Measurements from ENCODE around the gene PEX10.

The PEX10 gene

DNA sequence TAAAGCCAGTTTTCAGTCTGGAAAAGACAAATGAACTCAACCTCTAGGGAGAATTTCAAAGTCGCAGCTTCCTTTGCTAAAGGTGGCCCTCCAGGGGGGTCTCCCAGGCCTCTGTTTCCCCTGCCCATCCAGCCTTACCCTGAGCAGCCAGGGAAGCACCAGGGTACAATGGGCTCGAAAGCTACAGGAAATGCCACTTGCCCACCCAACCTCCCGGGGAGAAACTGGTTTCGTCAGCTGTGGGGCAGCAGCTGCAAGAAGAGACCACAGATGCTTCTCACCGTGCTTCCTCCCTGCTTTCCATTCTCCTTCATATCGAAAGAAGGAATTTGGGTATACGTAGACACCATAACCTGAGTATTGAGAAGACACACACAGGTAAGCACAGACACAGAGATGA, 22.7 kb downstream of the PEX10 start:
- DNase-seq (ENCODE audit: low read depth in 2 of 2, low spot score in 1 of 2): no peak

DNA sequence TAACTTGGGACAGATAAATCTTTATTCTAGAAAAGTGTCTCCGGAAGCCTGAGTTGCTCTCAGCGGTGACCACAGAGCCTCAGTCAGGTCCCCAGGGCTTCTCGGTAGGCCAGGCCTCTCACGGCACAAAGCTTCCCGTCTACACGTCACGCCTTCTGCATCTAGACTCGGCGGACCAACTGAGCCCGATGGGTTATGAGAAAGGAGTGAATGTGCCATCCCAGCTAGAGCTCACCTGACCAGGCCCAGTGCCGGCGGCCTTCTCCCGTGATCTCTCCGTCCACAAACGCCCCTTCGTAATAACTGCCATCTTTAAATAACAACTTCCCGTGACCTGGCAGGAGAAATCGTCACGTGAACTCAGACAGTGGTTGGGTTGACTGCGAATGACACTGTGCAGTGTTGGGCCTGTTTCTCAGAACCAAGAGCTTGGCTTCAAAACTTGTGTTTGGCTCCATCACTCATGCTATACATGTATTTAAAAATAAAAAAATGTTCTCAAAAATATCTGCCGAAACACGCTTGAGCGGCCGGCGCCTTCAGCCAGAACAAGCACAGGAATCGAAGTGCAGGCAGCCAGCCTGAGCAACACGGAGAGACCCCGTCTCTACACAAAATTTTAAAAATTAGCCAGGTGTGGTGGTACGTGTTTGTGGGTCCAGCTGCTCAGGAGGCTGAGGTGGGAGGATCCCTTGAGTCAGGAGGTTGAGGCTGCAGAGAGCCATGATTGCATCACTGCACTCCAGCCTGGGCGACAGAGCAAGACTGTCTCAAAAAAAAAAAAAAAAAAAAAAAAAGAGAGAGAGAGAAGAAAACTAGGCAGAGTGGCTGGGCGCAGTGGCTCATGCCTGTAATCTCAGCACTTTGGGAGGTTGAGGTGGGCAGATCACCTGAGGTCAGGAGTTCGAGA, 24.1 kb downstream of the PEX10 start:
- no peak for DNase-seq (ENCODE audit: low read depth in 2 of 2, low spot score in 1 of 2)

DNA sequence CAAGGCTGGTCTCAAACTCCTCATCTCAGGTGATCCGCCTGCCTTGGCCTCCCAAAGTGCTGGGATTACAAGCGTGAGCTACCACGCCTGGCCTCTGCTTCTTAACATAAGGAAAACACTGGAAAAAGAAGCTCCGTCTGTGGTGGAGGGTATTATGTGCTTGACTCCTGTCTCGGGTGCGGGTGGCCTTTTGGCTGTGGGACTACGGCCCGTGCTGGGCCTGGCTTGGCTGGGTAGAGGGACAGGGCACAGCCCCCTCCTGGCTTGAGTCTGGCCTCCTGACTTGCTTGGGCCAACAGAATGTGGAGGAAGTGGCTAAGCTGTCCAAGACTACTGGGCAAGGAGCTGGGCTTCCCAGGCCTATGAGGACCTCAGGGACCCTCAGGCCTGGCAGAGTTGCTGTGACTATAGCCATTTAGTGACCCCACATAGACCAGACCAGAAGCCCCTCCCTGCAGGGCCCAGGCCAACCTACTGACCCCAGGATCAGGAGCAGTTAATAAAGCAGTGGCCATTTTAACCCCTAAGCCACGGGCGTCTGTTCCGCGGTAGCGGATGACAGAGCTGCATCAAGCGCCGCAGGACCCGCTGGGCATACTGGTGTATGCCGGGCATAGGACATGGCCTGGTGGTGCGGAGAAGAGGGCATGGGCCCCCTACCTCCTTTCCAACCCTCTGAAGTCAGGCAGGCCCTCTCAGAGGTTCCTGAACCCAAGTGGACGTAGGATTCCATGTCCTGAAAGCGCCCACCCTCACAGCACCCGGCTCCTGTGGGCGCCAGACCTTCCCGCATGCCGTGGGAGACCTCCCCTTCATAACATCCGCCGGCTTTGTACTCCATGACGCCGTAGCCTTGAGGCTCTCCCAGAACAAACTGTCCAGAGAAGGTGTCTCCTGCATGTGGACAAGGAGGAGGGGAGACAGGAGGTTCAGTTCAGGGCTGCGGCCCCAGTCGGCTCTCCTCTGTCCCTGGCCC, 25.4 kb downstream of the PEX10 start:
- DNase-seq (ENCODE audit: low read depth in 2 of 2, low spot score in 1 of 2): no peak

DNA sequence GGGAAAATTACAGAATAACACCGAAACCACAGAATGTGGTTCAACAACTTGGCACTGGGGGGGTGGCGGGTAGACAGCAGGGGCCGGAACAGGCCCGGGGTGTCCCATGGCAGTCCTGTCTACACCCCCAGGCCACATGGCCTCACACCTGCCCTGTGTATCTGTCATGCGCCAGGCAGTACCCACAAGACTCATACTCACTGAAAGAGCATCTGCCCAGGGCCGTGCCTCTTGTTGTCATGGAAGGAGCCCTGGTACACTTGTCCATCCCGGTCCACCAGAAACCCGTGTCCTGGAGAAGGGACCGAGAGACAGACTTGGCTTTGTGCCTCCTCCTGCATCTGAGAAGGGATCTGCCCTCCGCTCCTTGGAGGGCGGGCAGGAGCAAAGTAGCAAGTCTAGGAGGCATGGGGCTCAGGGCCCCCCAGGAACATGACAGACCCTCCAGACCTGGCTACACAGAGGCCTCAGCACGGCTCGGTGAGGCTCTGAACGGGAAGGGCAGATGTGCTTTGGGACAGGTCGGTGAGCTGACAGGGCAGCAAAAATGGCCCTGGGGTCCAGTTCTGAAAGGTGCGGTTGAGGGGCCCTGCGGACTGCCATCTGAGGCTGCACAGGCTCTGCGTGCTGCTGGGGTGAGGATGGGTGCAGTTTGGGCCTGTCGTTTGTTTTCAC, 26.6 kb downstream of the PEX10 start:
- no peak for DNase-seq (ENCODE audit: low read depth in 2 of 2, low spot score in 1 of 2)

DNA sequence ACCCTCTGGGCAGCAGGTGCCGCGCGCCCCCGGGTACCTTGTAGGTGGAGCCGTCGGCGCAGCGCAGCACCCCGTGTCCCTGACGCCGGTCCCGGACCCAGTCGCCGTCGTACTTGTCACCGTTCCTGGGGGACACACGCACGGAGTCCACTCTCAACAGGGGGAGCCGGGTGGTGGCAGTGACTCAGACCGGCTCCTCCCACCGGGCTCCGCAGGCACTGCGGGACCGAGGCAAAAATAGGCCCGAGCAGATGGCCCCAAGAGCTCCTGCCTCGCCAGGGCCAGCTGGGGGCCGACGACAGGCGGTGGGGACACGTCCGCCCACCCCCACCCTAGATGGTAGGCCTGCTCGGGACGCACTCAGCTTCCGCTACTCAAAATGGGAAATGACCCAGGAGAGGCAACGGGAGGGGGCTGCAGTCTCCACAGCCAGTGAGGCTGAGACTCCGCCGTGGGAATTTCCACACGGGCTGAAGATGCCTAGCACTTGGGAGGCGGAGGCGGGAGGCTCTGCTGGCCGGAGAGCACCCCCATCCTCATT, 27.4 kb downstream of the PEX10 start:
- DNase-seq (ENCODE audit: low read depth in 2 of 2, low spot score in 1 of 2): no peak

DNA sequence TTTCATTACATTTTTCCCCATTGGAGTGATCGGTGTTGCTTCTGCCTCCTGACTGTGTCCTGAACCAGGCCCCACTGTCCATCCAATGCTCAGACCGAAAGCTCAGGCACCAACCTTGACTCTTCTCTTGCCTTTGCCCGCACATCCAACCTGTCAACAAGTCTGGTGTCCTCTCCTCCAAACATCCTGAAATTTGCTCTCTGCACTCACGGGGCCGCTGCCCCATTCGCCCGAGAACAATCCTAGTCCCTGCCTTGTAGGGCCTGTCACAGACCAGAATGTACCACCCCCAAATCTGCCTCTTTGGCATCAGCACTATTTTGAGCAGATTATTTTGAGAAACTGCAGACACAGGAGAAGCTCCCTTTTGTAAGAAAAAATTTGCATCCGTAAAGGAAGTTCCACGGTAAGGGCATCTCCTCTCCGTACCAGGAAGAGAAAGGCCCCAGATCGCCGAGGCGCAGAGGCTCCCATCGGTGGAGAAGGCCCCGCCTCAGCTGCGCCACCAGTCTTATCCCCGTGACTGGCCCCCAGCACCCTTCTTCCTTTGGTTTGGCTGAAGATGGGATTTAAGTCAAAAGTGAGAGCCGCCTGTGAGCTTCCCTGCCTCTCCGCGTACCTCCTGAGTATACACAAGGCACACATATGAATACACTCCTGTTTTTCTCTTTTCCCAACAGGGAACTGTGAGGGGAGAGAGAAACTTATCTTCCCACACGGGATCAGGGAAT, 28.1 kb downstream of the PEX10 start:
- no peak for DNase-seq (ENCODE audit: low read depth in 2 of 2, low spot score in 1 of 2)

DNA sequence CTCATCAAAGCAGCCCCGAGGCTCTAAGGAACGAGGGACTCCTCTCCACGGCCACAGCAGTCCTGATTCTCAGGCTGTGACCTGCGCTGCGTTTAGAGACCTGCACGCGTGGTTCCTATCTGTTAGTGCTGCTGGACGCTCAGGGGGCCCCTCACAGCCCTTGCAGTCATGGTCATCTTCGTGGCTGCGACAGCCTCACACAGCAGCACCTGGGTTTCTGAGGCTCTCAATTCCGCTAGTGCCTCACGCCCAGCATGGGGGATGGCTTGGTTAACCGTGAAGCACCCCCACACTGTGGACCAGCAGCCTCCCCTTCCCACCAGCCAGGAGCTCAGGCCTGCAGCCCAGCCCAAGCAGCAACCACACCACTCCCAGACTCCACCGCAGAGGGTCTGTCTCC, 28.8 kb downstream of the PEX10 start:
- no peak for DNase-seq (ENCODE audit: low read depth in 2 of 2, low spot score in 1 of 2)

DNA sequence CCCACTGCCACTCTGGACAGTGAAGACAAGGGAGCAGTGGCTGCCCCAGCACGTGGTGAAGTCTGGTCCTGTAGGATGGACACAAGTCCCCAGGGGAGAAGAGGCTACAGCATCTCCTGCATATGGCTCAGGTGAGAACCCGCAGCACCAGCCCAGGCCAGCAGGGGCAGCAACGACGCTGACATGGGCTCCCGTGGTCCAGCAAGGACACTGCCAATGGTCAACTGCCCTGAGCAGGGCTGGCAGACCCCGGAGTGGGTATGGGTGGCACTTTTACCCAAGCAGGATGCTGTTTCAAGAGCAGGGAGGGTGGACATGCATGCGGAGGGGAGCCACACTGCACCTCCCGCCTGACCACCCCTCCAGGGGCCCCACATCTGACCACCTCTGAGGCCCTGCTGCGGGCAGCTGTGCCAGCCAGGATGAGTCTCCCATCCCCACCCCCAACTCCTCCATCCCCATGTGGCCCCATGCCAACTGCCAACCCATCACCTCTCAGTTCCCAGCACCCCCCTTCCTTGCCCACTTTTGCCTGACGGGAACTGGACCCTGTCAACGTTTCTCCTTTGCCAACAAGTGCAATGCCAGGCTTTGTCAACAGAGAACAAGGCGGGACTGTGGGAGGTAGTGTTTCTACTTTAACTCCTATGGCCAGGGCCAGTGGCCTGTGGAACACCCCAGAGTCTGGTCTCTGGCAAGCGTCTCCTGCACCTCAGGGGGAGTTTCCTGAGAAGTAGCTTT, 29.6 kb downstream of the PEX10 start:
- no peak for DNase-seq (ENCODE audit: low read depth in 2 of 2, low spot score in 1 of 2)

DNA sequence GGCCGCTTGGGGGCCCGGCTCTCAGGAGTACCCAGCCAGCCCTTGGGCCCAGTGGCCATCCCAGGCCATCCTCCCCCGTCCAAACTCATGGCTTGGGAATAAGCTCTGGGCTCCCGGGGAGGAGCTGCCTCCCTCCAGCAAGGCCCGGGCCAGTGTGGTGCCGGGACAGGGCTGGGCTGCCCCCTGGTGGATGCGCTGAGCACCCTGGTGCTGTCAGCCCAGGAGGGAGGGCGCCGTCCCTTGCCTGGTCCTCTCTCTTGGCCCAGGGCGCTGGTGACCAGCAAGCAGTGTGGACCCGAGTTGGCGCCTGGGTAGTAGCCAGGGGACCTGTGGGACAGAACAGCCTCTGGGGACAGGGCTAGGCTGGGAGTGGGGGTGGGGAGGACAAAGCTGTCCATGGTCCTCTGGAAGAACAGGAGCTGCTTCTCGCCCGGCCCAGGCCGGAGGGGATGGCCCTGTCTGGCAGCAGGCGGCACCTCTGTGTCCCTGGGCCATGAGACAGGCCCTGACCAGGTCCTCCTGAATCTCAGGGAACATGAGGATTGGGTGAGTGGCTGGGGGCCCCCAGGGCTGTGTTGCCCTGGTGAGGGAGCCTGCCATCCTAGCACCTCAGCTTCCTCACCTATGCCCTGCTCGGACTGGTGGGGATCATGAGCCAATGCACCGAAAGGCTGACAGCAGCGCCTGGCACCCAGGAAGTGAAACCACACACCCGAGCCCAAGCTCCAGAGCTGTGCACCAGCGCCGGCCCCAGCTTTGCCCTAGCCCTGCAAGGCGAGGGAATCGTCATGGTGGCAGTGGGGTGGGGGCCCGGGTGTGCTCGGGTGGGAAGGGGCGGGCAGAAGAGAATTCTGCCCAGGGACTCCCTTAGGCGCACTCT, 30.4 kb downstream of the PEX10 start:
- peak; percentile 46 to 62 for DNase-seq (ENCODE audit: low read depth in 2 of 2, low spot score in 1 of 2)

DNA sequence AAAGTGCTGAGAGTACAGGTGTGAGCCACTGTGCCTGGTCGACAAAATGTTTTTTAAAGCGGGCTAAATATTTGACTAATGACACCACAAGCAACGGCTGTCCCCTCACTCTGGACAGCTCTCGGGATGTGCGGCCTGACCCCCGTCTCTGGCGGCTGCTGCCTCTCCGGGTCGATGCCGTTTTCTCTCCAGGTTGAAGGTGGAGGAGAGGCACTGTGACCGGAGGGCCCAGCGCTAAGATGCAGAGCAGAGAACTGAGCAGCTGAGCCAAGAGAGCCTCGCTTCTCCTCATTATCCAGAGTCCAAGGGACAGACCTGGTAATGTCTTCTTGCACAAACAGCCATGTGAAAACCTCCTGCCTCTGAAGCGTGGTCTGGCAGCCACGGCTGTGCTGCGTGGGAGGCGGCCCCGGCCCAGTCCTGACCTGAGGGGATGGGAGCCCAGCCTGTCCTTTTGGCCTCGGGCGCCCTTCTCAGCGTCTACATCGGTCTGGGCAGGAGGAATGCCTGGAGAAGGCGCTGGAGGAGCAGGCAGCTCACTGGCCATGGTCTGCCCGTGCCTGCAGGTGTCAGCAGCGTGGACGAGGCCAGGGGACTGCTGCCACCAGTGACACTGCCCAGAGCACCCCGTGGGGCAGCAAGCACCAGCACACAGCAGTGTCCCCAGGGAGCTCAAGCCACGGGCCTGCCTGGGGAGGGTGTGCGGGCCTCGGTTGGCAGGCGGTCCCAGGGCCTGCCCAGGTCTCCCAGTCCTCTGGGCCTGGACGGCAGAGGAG, 31.4 kb downstream of the PEX10 start:
- no peak for DNase-seq (ENCODE audit: low read depth in 2 of 2, low spot score in 1 of 2)

DNA sequence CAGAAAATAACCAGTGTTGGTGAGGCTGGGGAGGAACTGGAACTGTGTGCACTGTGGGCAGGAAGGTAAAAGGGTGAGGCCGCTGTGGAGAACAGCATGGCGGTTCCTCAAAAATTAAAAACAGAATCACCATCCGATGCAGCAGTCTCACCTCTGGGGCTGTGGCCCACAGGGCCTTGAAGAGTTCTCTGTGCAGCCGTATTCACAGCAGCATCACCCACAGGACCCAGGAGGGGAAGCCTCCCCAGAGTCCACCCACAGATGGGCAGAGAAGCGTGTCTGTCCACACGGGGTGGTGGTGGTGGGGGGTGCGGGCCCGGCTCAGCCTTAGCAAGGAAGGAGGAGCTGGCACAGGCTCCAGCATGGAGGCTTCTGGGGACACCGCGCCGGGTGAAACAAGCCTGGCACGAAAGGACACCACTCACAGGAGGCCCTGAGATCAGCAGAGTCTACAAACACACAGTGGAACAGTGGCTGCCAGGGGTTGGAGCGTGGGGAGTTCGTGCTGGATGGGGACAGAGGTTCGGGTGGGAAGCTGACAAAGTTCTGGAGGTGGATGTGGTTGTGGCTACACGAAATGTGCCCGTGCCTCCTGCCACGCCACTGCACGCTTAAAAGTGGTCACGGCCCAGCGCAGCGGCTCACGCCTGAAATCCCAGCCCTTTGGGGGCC, 32.5 kb downstream of the PEX10 start:
- DNase-seq (ENCODE audit: low read depth in 2 of 2, low spot score in 1 of 2): no peak

DNA sequence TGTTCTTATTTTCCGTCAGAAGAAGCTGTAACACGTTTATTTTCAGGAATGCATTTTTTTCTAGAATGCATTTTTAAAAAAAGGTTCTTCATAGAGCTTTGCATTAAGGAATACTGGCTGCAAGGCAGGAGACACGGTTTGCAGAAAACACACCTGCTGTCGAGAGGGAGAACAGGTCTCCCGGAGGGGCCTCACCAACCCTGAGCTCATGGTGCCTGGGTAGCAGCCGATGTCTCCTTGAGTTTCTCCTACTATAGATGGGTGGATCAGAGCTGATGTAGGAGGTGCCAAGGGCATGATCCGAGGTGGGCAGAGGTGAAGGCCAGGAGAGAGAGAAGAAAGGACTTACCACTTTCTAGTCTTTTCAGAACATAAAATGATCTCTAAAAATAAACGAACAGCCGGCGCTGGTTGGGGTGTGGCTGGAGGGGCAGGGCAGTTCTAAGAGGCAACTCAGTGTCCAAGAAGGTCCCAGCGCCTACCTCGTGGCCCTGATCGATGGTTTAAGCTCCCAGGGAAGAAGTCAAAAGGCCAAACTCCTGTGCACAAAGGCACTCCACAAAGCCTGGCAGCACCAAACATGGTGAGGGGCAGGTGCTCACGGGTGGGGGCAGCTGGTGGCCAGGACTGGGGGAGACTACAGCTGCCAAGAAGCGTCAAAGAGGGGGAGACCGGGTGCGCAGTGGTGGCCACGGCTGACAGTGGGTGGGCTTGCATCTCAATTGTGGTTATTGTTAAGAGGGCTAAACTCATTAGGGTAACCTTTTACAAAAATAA, 33.2 kb downstream of the PEX10 start:
- DNase-seq (ENCODE audit: low read depth in 2 of 2, low spot score in 1 of 2): no peak

DNA sequence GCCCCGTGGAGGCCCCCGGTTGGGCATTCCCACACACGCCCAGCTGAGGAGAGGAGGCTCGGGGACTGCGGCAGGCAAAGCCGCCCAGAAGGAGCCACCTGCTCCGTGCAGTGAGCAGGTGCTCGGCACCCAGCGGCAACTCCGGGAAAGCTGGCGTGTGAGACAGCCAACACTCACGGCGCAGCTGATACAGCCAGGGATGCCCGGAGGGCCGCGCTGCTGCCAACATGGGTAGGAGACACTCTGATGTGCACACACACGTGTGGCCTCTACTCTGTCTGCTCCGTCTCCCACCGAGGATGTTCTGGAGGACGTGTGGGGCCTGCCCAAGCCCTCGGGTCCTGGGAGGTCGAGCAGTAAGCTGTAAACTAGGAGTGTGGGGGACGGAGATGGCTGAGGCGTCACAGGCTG, 33.9 kb downstream of the PEX10 start:
- no peak for DNase-seq (ENCODE audit: low read depth in 2 of 2, low spot score in 1 of 2)

DNA sequence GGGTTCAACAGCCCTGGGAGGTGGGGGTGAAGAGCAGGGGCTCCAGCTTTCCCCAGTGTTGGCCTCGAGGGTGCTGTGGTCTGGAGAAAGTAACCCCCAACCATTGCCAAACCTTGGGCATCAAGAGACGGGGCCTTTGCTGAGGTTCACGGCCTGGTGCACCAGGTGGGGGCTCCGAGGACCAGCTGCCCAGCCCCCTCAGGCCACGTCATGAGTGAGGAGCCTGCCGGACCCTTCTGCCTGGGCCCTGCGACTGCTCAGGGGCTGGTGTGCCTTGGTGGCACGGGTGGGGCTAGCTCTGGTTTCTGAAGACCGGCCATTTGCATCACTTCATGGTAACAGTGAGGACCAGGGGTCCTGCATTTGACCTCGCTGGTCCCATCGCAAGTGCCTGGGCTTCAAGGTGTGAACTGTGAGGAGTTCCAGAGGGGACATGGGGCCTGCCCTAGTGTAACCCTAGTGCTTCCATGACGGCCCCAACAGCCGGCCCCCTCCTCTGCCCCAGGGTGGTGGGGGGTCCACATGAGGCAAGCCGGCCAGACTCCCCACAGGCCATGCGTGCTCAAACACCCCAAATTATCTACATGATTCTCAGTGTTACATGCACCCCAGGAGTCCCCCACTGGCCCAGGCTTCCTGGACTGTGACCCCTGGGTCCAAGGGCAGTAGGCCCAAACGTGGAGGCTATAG, 34.5 kb downstream of the PEX10 start:
- no peak for DNase-seq (ENCODE audit: low read depth in 2 of 2, low spot score in 1 of 2)

DNA sequence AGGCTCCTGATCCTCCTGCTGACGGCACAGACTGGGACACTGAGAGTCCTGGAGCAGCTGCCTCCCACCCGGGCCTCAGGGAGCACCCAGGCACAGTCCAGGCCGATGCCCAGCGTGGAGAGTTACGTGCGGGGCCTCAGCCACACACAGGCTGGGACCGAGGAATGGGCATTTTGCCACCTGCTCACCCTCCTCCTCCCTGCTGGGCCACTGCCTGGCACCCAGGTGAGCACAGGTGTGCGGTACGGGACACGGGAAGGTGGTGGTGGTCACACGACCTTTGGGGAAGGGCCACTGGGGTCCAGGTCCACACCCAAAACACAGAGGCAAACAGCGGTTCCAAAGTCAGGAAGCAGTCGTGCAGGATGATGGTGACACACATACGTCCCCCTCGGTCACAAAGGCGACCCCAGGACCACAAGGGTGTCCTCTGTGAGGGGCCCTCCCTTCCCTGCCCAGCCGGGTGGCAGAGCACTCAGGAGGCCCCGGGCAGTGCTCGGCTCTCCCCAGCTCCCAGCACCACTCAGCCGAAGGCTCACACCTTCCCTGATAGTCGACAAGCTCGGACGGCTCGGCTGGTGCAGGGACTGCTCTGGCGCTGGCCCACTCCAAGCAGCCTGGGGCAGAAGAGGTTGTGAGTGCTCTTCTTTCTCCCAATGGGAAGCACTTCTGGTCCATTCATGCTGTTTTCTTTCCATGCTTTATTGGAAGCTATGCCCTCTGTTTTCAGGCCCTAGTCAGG, 35.3 kb downstream of the PEX10 start:
- DNase-seq (ENCODE audit: low read depth in 2 of 2, low spot score in 1 of 2): no peak
